WERI-Rb-1 (cell line): ENCODE results near the gene WFDC5.

Experiments
- DNase-seq: peaks from one replicate; pipeline ENCODE4 v3.0.0-alpha.2; 2020
- H3K27ac ChIP-seq: fragments of 250-450 bp; sonication (Bioruptor Pico); 2 replicates; pipeline ENCODE4 v1.5.1; 2020; ENCODE audit warnings: mild to moderate bottlenecking, moderate library complexity
- H3K27me3 ChIP-seq: fragments of 250-450 bp; sonication (Bioruptor Pico); 2 replicates; pipeline ENCODE4 v1.5.1; 2021; ENCODE audit warnings: mild to moderate bottlenecking, low read depth, moderate library complexity; ENCODE audit not compliant: insufficient read depth, severe bottlenecking
- H3K36me3 ChIP-seq: fragments of 250-450 bp; sonication (Bioruptor Pico); 2 replicates; pipeline ENCODE4 v1.5.1; 2020; ENCODE audit warnings: mild to moderate bottlenecking, moderate library complexity
- H3K4me3 ChIP-seq: 2 replicates; pipeline ENCODE4 v1.5.1; 2011; ENCODE audit warnings: low read depth, mild to moderate bottlenecking, control low read depth, low read length
- H3K9me3 ChIP-seq: fragments of 250-450 bp; sonication (Bioruptor Pico); 2 replicates; pipeline ENCODE4 v1.5.1; 2021; ENCODE audit warnings: mild to moderate bottlenecking, moderate library complexity; ENCODE audit not compliant: severe bottlenecking
- CTCF ChIP-seq: IDR thresholded peaks from 2 replicates; pipeline ENCODE4 v1.5.1; 2011; ENCODE audit warnings: low read depth, mild to moderate bottlenecking, control low read depth, inconsistent platforms, low read length

Gene WFDC5

GRCh38 chr20:45097485-45098102 lies 17.4 kb downstream of the WFDC5 start:
- no peak for TF ChIP-seq CTCF
- no peak overlapping the region for H3K27ac ChIP-seq
- no peak overlapping the region for H3K4me3 ChIP-seq
- no peaks in the 10 kb centered on the region for H3K9me3 ChIP-seq
- H3K36me3 ChIP-seq, result no peaks in the 10 kb centered on the region
- DNase-seq, result no peak
- H3K27me3 ChIP-seq, result peaks cover 19% of the 10 kb centered on the region

DNA sequence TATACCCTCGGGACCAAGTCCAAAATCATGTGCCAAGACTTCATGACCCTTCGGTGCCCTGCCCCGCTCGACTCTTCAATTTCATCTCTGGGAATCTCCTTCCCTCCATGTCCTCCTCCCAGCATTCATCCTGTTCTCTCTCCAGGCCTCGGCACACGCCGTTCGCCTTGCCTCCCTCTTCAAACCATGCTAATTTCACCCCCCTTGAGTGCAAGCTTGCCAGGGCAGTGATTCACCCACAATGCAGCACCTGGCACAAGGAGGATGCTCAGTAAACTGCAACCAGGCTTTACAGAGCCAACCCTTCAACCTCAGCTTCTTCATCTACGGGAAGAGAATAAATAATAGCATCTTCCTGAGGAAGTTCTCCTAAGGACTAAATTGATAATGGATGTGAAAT lies 18.2 kb downstream of the WFDC5 start:
- DNase-seq, result no peak
- H3K27me3 ChIP-seq, result peaks cover 19% of the 10 kb centered on the region

DNA sequence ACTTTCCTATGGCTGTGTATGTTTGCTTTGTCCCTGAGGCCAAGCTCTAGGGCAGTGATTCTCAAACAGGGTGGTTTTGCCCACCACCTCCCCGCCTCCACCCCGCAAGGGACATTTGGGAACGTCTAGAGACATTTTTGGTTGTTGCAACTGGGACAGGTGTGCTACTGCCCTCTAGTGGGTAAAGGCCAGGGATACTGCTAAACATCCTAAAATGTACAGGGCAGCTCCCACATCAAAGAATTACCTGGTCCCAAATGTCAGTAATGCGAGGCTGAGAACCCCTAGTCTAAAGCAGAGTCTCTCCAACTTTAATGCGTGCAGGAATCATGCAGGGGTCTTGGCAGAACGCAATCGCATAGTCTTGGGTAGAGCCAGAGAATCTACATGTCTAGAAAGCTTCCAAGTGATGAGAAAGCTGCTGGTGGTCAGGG lies 19.2 kb downstream of the WFDC5 start:
- peak; percentile 74 for TF ChIP-seq CTCF
- H3K9me3 ChIP-seq, result no peaks in the 10 kb centered on the region
- DNase-seq, result peak; percentile 32
- peaks cover 12% of the 10 kb centered on the region for H3K27me3 ChIP-seq
- no peak overlapping the region for H3K27ac ChIP-seq
- H3K4me3 ChIP-seq, result no peak overlapping the region
- no peaks in the 10 kb centered on the region for H3K36me3 ChIP-seq

More for the DNA sequence above, 18.2 kb downstream of the WFDC5 start:
- Histone ChIP-seq H3K9me3 (no peaks in the 10 kb centered on the region), H3K27ac (no peak overlapping the region), H3K4me3 (no peak overlapping the region), H3K36me3 (no peaks in the 10 kb centered on the region)
- no peak for TF ChIP-seq CTCF

DNA sequence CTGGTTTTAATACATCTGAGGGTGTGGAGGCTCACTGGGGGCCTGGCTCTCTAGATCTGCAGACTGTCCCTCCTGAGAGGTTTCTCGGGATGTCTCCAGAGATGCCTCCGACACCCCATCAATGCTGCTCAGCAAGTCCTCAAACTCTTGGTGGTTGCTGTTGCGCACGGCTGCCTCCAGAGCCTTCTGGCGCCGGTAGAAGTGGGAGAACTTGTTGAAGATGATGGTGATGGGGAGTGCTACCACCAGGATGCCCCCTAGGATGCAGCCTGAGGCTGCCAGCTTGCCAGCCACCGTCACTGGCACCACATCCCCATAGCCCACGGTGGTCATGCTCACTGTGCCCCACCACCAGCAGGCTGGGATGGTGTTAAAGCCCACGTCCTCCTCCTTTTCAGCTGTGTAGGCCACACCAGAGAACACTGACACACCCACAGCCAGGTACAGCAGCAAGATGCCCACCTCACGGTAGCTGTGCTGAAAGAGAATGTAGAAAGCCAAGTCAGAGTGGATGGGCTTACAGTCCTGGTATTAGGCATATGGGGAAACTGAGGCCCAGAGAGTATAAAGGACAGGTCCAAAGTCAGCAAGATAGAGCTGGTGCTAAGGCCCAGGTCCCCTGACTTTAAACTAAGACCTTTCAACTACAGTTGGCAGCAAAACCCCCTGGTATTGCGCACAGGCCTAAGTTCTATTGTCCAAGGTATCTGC lies 20.0 kb downstream of the WFDC5 start:
- Histone ChIP-seq H3K36me3 (no peaks in the 10 kb centered on the region), H3K27ac (no peak overlapping the region), H3K9me3 (no peaks in the 10 kb centered on the region), H3K27me3 (peaks cover 9% of the 10 kb centered on the region), H3K4me3 (no peak overlapping the region)
- no peak for DNase-seq
- no peak for TF ChIP-seq CTCF

- no peaks in the 10 kb centered on the region for H3K9me3 ChIP-seq
- no peak for DNase-seq
- H3K4me3 ChIP-seq, result no peak overlapping the region
- no peaks in the 10 kb centered on the region for H3K36me3 ChIP-seq
- no peak overlapping the region for H3K27ac ChIP-seq
- TF ChIP-seq CTCF, result no peak
- H3K27me3 ChIP-seq, result peaks cover 8% of the 10 kb centered on the region
Measured at GRCh38 chr20:45094201-45094600, 20.8 kb downstream of the WFDC5 start.

DNA sequence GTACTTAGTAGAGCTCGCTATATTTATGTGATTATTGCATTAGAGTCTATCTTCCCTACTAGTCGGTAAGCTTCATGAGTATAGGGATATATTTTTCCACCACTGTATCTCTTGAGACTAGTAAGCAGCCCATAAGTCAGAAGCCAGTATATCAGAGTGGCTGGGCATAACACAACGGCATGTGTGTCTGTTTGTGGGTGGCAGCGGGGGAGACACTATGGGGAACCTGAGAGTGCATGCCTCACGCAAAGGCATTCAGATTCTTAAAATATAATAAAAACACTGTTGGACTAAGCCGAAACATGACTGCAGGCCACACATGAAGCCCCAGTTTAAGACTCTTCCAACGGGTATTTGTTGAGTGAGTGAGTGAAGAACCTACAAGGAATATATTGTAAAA lies 22.1 kb downstream of the WFDC5 start:
- H3K9me3 ChIP-seq, result no peaks in the 10 kb centered on the region
- H3K36me3 ChIP-seq, result no peaks in the 10 kb centered on the region
- no peak overlapping the region for H3K4me3 ChIP-seq
- peaks cover 5% of the 10 kb centered on the region for H3K27me3 ChIP-seq
- no peak for DNase-seq
- no peak overlapping the region for H3K27ac ChIP-seq
- TF ChIP-seq CTCF, result no peak
